HCT116 (cell line): ENCODE results near the gene TMEM200C. TPM values are rescaled to one million over a fixed set of nuclear protein-coding genes. Genes with fewer than 3 reads are reported as not detected.

ENCODE experiments used
- ATAC-seq: fragments of 200-7000 bp; cut with Tn5 transposase; 2 replicates; pipeline ENCODE4 v1.9.1; 2020; ENCODE audit warnings: mild to moderate bottlenecking, moderate library complexity
- BruUV-seq: library from RNA; stranded (reverse); fragments of 400-500 nt; replicated peaks from 2 replicates; lab custom pipeline; 2021; lab: Mats Ljungman, UMichigan
- CTCF ChIA-PET: fragments of 300-600 bp; sonication (Branson Sonifier 250); formaldehyde crosslinking; loops from one replicate; lab custom pipeline; 2021; ENCODE audit warnings: antibody characterized with exemption; lab: Charles Lee
- POLR2A ChIA-PET: fragments of 300-600, 350-600 bp; sonication (Branson Sonifier 250); formaldehyde crosslinking; loops from one replicate; lab custom pipeline; 2021; ENCODE audit warnings: antibody characterized with exemption; lab: Charles Lee
- RAD21 ChIA-PET, 2 experiments: fragments of 300-600 bp; sonication (Branson Sonifier 250); formaldehyde crosslinking; loops; one replicate each; lab custom pipeline; 2023; ENCODE audit warnings: low total read pairs in 2 of 2; ENCODE audit not compliant: uncharacterized antibody in 2 of 2, unreplicated experiment in 2 of 2, low non-redundant PET in 1 of 2; lab: Charles Lee
- DNase-seq: peaks from one replicate; pipeline ENCODE4 v3.0.0-alpha.2; 2010; ENCODE audit warnings: low read depth, low spot score
- H2AFZ ChIP-seq: fragments of 200-600 bp; shearing (Covaris generic), sonication (generic); 2 replicates; pipeline ENCODE4 v1.6.1; 2017; ENCODE audit warnings: low read depth, mixed run types, mixed read lengths, antibody characterized with exemption, low read length; ENCODE audit not compliant: poor library complexity, severe bottlenecking
- H3K27ac ChIP-seq: 2 replicates; pipeline ENCODE4 v1.5.1; 2012; ENCODE audit warnings: low read depth, low read length
- H3K27me3 ChIP-seq: fragments of 200-600 bp; sonication (generic); 2 replicates; pipeline ENCODE4 v1.6.1; 2016; ENCODE audit warnings: mixed run types, low read length, mixed read lengths; ENCODE audit not compliant: insufficient read depth
- H3K36me3 ChIP-seq, 2 experiments: fragments of 200-500 bp in 1 of 2; fragments of 200-600 bp in 1 of 2; sonication (Bioruptor generic) in 1 of 2; sonication (generic) in 1 of 2; 2 replicates each; pipeline versions ENCODE4 v1.5.1 to v1.6.1; 2014 to 2016; ENCODE audit warnings: low read length in 2 of 2, inconsistent platforms in 1 of 2, mixed read lengths in 1 of 2, mixed run types in 1 of 2; ENCODE audit not compliant: insufficient read depth in 2 of 2, control insufficient read depth in 1 of 2
- H3K4me1 ChIP-seq, 2 experiments: fragments of 200-600 bp in 1 of 2; sonication (generic) in 1 of 2; 2 replicates each; pipeline versions ENCODE4 v1.5.1 to v1.6.1; 2012 to 2017; ENCODE audit warnings: low read length in 2 of 2, inconsistent platforms in 1 of 2, mild to moderate bottlenecking in 1 of 2, mixed read lengths in 1 of 2, mixed run types in 1 of 2, moderate library complexity in 1 of 2; ENCODE audit not compliant: insufficient read depth in 2 of 2, control insufficient read depth in 1 of 2
- H3K4me2 ChIP-seq: fragments of 200-600 bp; sonication (generic); 2 replicates; pipeline ENCODE4 v1.6.1; 2017; ENCODE audit warnings: mixed run types, low read length, mixed read lengths
- H3K4me3 ChIP-seq, 2 experiments: fragments of 200-600 bp in 1 of 2; sonication (generic) in 1 of 2; replicated peaks in 1 of 2; 2 replicates each; pipeline ENCODE4 v1.5.1; 2011 to 2016; ENCODE audit warnings: low read length in 2 of 2, control low read depth in 1 of 2, low read depth in 1 of 2, mild to moderate bottlenecking in 1 of 2, mixed read lengths in 1 of 2, mixed run types in 1 of 2
- H3K79me2 ChIP-seq: fragments of 200-600 bp; sonication (generic); 2 replicates; pipeline ENCODE4 v1.6.1; 2017; ENCODE audit warnings: mild to moderate bottlenecking, mixed run types, low read length, moderate library complexity, mixed read lengths; ENCODE audit not compliant: insufficient read depth
- H3K9ac ChIP-seq: fragments of 200-600 bp; sonication (generic); 2 replicates; pipeline ENCODE4 v1.6.1; 2016; ENCODE audit warnings: low read length, mixed read lengths
- H3K9me2 ChIP-seq: fragments of 200-600 bp; sonication (generic), shearing (Covaris generic); 2 replicates; pipeline ENCODE4 v1.6.1; 2017; ENCODE audit warnings: mixed run types, mild to moderate bottlenecking, moderate library complexity; ENCODE audit not compliant: insufficient read depth
- H3K9me3 ChIP-seq, 2 experiments: fragments of 200-500 bp in 1 of 2; fragments of 200-600 bp in 1 of 2; sonication (Bioruptor generic) in 1 of 2; sonication (generic) in 1 of 2; 2 replicates each; pipeline ENCODE4 v1.6.1; 2014 to 2017; ENCODE audit warnings: low read length in 2 of 2, mixed read lengths in 2 of 2, inconsistent platforms in 1 of 2, low read depth in 1 of 2, mild to moderate bottlenecking in 1 of 2, mixed run types in 1 of 2, moderate library complexity in 1 of 2; ENCODE audit not compliant: control insufficient read depth in 1 of 2, insufficient read depth in 1 of 2
- H4K20me1 ChIP-seq: fragments of 200-600 bp; sonication (generic), shearing (Covaris generic); 2 replicates; pipeline ENCODE4 v1.6.1; 2017; ENCODE audit warnings: mixed run types, mild to moderate bottlenecking, moderate library complexity; ENCODE audit not compliant: insufficient read depth
- CEBPB ChIP-seq: IDR thresholded peaks from 2 replicates; pipeline ENCODE4 v1.6.1; 2012; ENCODE audit warnings: low read depth
- ELF1 ChIP-seq: IDR thresholded peaks from 2 replicates; pipeline ENCODE4 v1.6.1; 2012; ENCODE audit warnings: low read depth, borderline replicate concordance
- EZH2 ChIP-seq: fragments of 200-600 bp; sonication (generic); IDR thresholded peaks from 2 replicates; pipeline ENCODE4 v1.6.1; 2017; ENCODE audit warnings: antibody characterized with exemption, mixed run types
- EZH2phosphoT487 ChIP-seq: fragments of 200-600 bp; IDR thresholded peaks from 2 replicates; pipeline ENCODE4 v1.6.1; 2018; ENCODE audit warnings: antibody characterized with exemption, borderline replicate concordance
- FOSL1 ChIP-seq: IDR thresholded peaks from 2 replicates; pipeline ENCODE4 v1.6.1; 2012; ENCODE audit warnings: low read depth
- POLR2AphosphoS5 ChIP-seq: IDR thresholded peaks from 2 replicates; pipeline ENCODE4 v1.6.1; 2011; ENCODE audit warnings: mild to moderate bottlenecking, low read depth, low read length, moderate library complexity
- SIN3A ChIP-seq: IDR thresholded peaks from 2 replicates; pipeline ENCODE4 v1.6.1; 2012; ENCODE audit warnings: low read depth
- TCF7L2 ChIP-seq: IDR thresholded peaks from 2 replicates; pipeline ENCODE4 v1.7.0; 2011; ENCODE audit warnings: borderline replicate concordance, inconsistent platforms; ENCODE audit not compliant: insufficient read depth, insufficient read length; ENCODE audit errors: extremely low read depth
- YY1 ChIP-seq: IDR thresholded peaks from 2 replicates; pipeline ENCODE4 v1.6.1; 2011; ENCODE audit warnings: low read length, low read depth, moderate library complexity, mild to moderate bottlenecking; ENCODE audit not compliant: insufficient replicate concordance; ENCODE audit errors: extremely low read depth
- intact Hi-C: fragments of 100-400 bp; cut with micrococcal nuclease; formaldehyde crosslinking; loops from 2 replicates; pipeline ENCODE4 v1.10.0; 2022
- total RNA-seq: library from RNA; stranded (reverse); gene quantifications from one replicate; pipeline ENCODE4 v1.2.1, GENCODE V29; 2021; ENCODE audit not compliant: unreplicated experiment
- TF ChIP-seq, protein P1 (sequence below), 3 experiments: fragments of 200-600 bp in 1 of 3; sonication (generic) in 1 of 3; IDR thresholded peaks in 2 of 3; conservative IDR thresholded peaks in 1 of 3; 2 replicates each; pipeline ENCODE4 v1.5.1; 2012 to 2017; ENCODE audit warnings: low read depth in 2 of 3, low read length in 2 of 3, antibody characterized with exemption in 1 of 3, borderline replicate concordance in 1 of 3, control low read depth in 1 of 3, mild to moderate bottlenecking in 1 of 3, mixed read lengths in 1 of 3, mixed run types in 1 of 3, moderate library complexity in 1 of 3; ENCODE audit not compliant: insufficient read depth in 1 of 3

Gene TMEM200C
- total RNA-seq, 1 experiment from 2014 or later = not detected

DNA sequence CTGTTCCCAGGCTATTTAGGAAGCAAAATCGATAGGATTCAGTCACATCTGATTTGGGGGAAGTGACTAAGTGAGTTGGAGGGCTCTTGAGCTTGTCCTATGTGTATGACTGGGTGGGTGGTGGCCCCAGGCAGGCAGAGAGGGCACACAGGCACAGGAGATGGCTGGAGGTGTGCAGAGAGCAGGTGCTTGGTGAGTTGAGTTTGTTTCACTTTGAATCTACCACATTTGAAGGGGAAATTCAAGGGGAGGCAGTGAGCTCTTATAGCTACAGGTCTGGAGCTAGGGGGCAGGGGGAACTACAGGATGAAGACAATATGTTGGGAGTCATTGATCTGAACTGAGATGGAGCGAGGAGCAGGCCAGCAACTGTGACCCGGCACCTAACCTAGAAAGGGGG lies 42.5 kb upstream of the TMEM200C start:
- intact Hi-C loops = no loop called here
- Histone ChIP-seq H2AFZ (no peak overlapping the region), H3K79me2 (no peaks in the 10 kb centered on the region), H4K20me1 (no peaks in the 10 kb centered on the region), H3K9me3 (peaks cover 0 to 15% of the 10 kb centered on the region in 2 experiments; a peak in 2 of 4 replicates), H3K27ac (no peak overlapping the region), H3K9ac (no peak overlapping the region), H3K36me3 (no peaks in the 10 kb centered on the region), H3K4me3 (no peak overlapping the region), H3K4me2 (no peak overlapping the region), H3K9me2 (no peaks in the 10 kb centered on the region), H3K27me3 (no peaks in the 10 kb centered on the region), H3K4me1 (no peaks in the 10 kb centered on the region)
- TF ChIP-seq YY1 (no peak), EZH2phosphoT487 (no peak), ELF1 (no peak), EZH2 (no peak), POLR2AphosphoS5 (no peak)
- ATAC-seq (no peak), DNase-seq (no peak)
- BruUV-seq = no TSS peak
- ChIA-PET POLR2A (no interaction called here), RAD21 (no interaction called here), CTCF (no interaction called here)

DNA sequence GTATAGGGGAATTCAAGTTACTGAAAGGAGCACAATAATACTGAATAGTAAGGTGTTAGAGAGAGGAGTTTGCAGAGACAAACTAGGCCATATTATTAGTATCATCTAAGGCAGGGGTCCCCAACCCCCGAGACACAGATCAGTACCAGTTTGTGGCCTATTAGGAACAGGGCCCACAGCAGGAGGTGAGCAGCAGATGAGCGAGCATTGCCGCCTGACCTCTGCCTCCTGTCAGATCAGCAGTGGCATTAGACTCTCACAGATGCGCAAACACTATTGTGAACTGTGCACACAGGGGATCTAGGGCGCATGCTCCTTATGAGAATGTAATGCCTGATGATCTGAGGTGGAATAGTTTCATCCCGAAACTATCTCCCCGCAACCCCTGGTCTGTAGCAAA lies 41.8 kb upstream of the TMEM200C start:
- Histone ChIP-seq H3K27me3 (no peaks in the 10 kb centered on the region), H3K9me3 (peaks cover 0 to 10% of the 10 kb centered on the region in 2 experiments; a peak in 2 of 4 replicates), H3K4me3 (no peak overlapping the region), H3K27ac (no peak overlapping the region), H3K4me2 (no peak overlapping the region), H3K79me2 (no peaks in the 10 kb centered on the region), H3K9ac (no peak overlapping the region), H3K36me3 (no peaks in the 10 kb centered on the region), H2AFZ (no peak overlapping the region), H3K4me1 (no peaks in the 10 kb centered on the region), H4K20me1 (no peaks in the 10 kb centered on the region), H3K9me2 (no peaks in the 10 kb centered on the region)
- ChIA-PET POLR2A (no interaction called here), RAD21 (no interaction called here), CTCF (no interaction called here)
- BruUV-seq = no TSS peak
- TF ChIP-seq, protein P1, sequence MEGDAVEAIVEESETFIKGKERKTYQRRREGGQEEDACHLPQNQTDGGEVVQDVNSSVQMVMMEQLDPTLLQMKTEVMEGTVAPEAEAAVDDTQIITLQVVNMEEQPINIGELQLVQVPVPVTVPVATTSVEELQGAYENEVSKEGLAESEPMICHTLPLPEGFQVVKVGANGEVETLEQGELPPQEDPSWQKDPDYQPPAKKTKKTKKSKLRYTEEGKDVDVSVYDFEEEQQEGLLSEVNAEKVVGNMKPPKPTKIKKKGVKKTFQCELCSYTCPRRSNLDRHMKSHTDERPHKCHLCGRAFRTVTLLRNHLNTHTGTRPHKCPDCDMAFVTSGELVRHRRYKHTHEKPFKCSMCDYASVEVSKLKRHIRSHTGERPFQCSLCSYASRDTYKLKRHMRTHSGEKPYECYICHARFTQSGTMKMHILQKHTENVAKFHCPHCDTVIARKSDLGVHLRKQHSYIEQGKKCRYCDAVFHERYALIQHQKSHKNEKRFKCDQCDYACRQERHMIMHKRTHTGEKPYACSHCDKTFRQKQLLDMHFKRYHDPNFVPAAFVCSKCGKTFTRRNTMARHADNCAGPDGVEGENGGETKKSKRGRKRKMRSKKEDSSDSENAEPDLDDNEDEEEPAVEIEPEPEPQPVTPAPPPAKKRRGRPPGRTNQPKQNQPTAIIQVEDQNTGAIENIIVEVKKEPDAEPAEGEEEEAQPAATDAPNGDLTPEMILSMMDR (IDR thresholded peaks at IDR 0.05 in 2 of 3, conservative IDR thresholded peaks at IDR 0.05 in 1 of 3; ENCODE audit: borderline replicate concordance in 1 of 3, insufficient read depth in 1 of 3, low read depth in 2 of 3, low read length in 2 of 3) = no peak
- no peak for TF ChIP-seq TCF7L2
- TF ChIP-seq CEBPB = no peak
- no peak for TF ChIP-seq YY1
- TF ChIP-seq FOSL1 = no peak
- no peak for TF ChIP-seq SIN3A
- intact Hi-C loops = no loop called here
- ATAC-seq = no peak
- DNase-seq = no peak
